Measurements from ENCODE around the gene KCTD20. TPM values are rescaled to one million over a fixed set of nuclear protein-coding genes. Genes with fewer than 3 reads are reported as not detected.
"Not testable (repeated sequence)": the region's sequence is repeated elsewhere in the genome, so short reads cannot be mapped to it uniquely, and the experiment has no call there.

The KCTD20 gene
- total RNA-seq, 1 donor from 2014 or later = 48.8 TPM

GRCh38 chr6:36463676-36464075 lies 20.9 kb downstream of the KCTD20 start:
- TF ChIP-seq, protein P1, sequence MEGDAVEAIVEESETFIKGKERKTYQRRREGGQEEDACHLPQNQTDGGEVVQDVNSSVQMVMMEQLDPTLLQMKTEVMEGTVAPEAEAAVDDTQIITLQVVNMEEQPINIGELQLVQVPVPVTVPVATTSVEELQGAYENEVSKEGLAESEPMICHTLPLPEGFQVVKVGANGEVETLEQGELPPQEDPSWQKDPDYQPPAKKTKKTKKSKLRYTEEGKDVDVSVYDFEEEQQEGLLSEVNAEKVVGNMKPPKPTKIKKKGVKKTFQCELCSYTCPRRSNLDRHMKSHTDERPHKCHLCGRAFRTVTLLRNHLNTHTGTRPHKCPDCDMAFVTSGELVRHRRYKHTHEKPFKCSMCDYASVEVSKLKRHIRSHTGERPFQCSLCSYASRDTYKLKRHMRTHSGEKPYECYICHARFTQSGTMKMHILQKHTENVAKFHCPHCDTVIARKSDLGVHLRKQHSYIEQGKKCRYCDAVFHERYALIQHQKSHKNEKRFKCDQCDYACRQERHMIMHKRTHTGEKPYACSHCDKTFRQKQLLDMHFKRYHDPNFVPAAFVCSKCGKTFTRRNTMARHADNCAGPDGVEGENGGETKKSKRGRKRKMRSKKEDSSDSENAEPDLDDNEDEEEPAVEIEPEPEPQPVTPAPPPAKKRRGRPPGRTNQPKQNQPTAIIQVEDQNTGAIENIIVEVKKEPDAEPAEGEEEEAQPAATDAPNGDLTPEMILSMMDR (conservative IDR thresholded peaks at IDR 0.05; ENCODE audit: low read depth, low read length) = no peak
- no peak overlapping the region for H3K4me3 ChIP-seq (ENCODE audit: low read depth, low read length)
- no peak for DNase-seq (ENCODE audit: low read depth)

DNA sequence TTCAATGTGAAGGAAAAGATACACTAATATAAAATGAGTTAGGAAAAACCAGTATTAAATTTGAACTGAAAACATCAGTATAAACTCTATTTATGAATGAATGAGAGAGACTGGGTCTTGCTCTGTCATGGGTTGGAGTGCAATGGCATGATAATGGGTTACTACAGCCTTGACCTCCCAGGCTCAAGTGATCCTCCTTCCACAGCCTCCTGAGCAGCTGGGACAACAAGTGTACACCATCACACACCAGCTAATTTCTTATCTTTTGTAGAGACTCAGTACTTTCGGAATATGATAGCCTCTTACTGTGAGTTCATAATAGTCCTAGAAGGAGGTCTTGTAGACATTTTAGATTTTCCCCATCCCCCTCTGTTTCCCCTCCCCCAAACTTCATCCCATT lies 21.4 kb downstream of the KCTD20 start:
- TF ChIP-seq, protein P1 (conservative IDR thresholded peaks at IDR 0.05; ENCODE audit: low read depth, low read length) = no peak
- no peak for DNase-seq (ENCODE audit: low read depth)
- no peak overlapping the region for H3K4me3 ChIP-seq (ENCODE audit: low read depth, low read length)

- H3K4me3 ChIP-seq (ENCODE audit: low read depth, low read length) = no peak overlapping the region
- no peak for DNase-seq (ENCODE audit: low read depth)
- TF ChIP-seq, protein P1 (conservative IDR thresholded peaks at IDR 0.05; ENCODE audit: low read depth, low read length) = no peak
Observed at GRCh38 chr6:36467625-36468024, 24.8 kb downstream of the KCTD20 start.

DNA sequence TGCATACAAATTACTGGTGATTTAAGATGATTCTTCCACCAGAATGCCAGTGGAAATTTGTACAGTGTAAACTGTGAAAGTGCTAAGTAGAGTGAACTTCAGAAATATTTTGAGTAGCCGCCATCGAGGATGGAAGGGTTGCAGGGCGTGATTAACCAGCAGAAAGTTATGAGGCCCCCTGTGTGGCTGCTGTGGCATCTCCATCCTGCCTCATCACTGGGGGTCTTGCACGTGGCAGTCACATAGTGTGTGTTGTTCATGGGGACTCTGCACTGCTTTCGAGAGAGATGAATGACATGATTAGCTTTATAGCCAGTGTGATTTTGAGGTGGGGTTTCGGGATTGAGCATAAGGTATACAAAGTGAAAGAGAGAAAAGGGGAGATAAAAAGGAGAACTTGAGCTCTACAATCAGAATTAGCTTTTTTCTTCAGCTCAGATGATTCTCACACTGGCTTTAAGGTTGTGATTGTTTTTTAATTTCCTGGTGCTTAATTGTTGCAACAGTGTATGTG lies 26.4 kb downstream of the KCTD20 start:
- TF ChIP-seq, protein P1 (conservative IDR thresholded peaks at IDR 0.05; ENCODE audit: low read depth, low read length) = no peak
- no peak for DNase-seq (ENCODE audit: low read depth)

GRCh38 chr6:36469946-36470345 lies 27.1 kb downstream of the KCTD20 start:
- TF ChIP-seq, protein P1 (conservative IDR thresholded peaks at IDR 0.05; ENCODE audit: low read depth, low read length) = no peak
- DNase-seq (ENCODE audit: low read depth) = no peak
- no peak overlapping the region for H3K4me3 ChIP-seq (ENCODE audit: low read depth, low read length)

More for the DNA sequence above, 26.4 kb downstream of the KCTD20 start:
- H3K4me3 ChIP-seq (ENCODE audit: low read depth, low read length) = no peak overlapping the region

DNA sequence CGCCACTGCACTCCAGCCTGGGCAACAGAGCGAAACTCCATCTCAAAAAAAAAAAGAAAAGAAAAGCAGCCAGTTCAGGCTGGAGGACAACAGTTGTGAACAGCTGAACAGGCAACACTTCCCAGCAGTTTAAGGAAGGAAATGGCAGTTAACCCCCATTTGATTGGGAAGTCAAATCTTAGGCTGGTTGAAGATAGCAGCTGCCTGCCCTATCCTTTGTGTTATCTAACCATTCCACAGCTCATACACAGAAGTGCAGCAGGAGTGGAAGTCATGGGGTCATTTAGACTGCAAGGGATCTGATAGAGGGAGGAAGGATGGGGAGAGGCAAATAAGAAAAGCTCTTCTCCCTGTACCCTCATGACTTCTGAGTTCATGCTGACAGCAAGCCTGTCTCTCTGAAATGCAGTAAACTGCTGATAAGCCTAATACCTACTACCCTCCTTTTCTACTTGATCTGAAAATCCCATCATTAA lies 35.3 kb downstream of the KCTD20 start:
- no peak overlapping the region for H3K4me3 ChIP-seq (ENCODE audit: low read depth, low read length)
- TF ChIP-seq, protein P1 (conservative IDR thresholded peaks at IDR 0.05; ENCODE audit: low read depth, low read length) = no peak
- no peak for DNase-seq (ENCODE audit: low read depth)

DNA sequence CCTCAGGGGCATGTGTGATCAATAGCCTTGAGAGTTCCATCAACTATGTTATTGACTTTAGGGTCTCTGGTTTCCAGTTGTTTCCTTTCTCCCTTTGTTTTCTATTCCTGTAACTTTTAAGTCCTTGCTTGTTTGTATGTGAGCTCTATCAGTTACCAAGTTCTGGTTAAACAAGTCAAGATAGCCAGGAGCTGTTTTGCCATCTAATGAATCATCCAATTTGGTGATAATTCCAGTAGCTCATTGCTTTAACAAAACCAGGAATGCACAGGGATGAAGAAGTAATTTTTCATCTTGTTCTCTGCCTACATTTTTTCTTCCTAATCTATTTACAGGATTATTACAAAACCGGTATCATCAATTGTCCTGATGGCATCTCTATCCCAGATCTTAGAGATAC lies 36.5 kb downstream of the KCTD20 start:
- no peak overlapping the region for H3K4me3 ChIP-seq (ENCODE audit: low read depth, low read length)
- TF ChIP-seq, protein P1 (conservative IDR thresholded peaks at IDR 0.05; ENCODE audit: low read depth, low read length) = no peak
- DNase-seq (ENCODE audit: low read depth) = no peak

GRCh38 chr6:36483326-36483725 lies 40.5 kb downstream of the KCTD20 start:
- not testable (repeated sequence) for H3K4me3 ChIP-seq (ENCODE audit: low read depth, low read length); DNase-seq (ENCODE audit: low read depth)
